Loucy (cell line): ENCODE results near the gene XCR1.

Experiments
- H2AFZ ChIP-seq: fragments of 200-600 bp; sonication (generic); 2 replicates; pipeline ENCODE4 v1.6.0; 2016; ENCODE audit warnings: antibody characterized with exemption, mild to moderate bottlenecking, low read length, moderate library complexity
- H3F3A ChIP-seq: fragments of 200-600 bp; 2 replicates; pipeline ENCODE4 v1.6.0; 2016; ENCODE audit warnings: antibody characterized with exemption, low read depth, mild to moderate bottlenecking
- H3K27me3 ChIP-seq: fragments of 200-600 bp; sonication (generic); 2 replicates; pipeline ENCODE4 v1.6.1; 2014; ENCODE audit warnings: low read length, mild to moderate bottlenecking; ENCODE audit not compliant: insufficient read depth, poor library complexity, severe bottlenecking
- H3K36me3 ChIP-seq: fragments of 200-600 bp; sonication (generic); 2 replicates; pipeline ENCODE4 v1.6.1; 2016; ENCODE audit warnings: low read length; ENCODE audit not compliant: insufficient read depth
- H3K4me1 ChIP-seq: fragments of 200-600 bp; sonication (generic); 2 replicates; pipeline ENCODE4 v1.5.1; 2014; ENCODE audit warnings: low read length, mild to moderate bottlenecking; ENCODE audit not compliant: insufficient read depth, poor library complexity, severe bottlenecking
- H3K4me2 ChIP-seq: fragments of 200-600 bp; sonication (generic); 2 replicates; pipeline ENCODE4 v1.6.0; 2014; ENCODE audit warnings: antibody characterized with exemption, low read length, low read depth, mild to moderate bottlenecking; ENCODE audit not compliant: poor library complexity, severe bottlenecking
- H3K4me3 ChIP-seq: fragments of 200-600 bp; sonication (generic); 2 replicates; pipeline ENCODE4 v1.5.1; 2014; ENCODE audit warnings: low read length, mild to moderate bottlenecking, mixed read lengths; ENCODE audit not compliant: poor library complexity, severe bottlenecking
- H3K79me2 ChIP-seq: fragments of 200-600 bp; sonication (generic); 2 replicates; pipeline ENCODE4 v1.6.1; 2014; ENCODE audit warnings: low read length; ENCODE audit not compliant: insufficient read depth
- H3K9ac ChIP-seq: fragments of 200-600 bp; sonication (generic); 2 replicates; pipeline ENCODE4 v1.6.0; 2014; ENCODE audit warnings: mild to moderate bottlenecking, low read depth, low read length, moderate library complexity; ENCODE audit not compliant: poor library complexity, severe bottlenecking
- H3K9me2 ChIP-seq: fragments of 200-600 bp; sonication (generic); replicated peaks from 2 replicates; pipeline ENCODE4 v1.6.1; 2016; ENCODE audit warnings: low read depth, low read length, mixed read lengths
- H3K9me3 ChIP-seq: fragments of 200-600 bp; sonication (generic); 2 replicates; pipeline ENCODE4 v1.6.1; 2014; ENCODE audit warnings: mild to moderate bottlenecking, antibody characterized with exemption, low read length, low read depth; ENCODE audit not compliant: insufficient read depth
- H4K20me1 ChIP-seq: fragments of 200-600 bp; sonication (generic); 2 replicates; pipeline ENCODE4 v1.6.0; 2014; ENCODE audit warnings: antibody characterized with exemption, low read length, mild to moderate bottlenecking; ENCODE audit not compliant: insufficient read depth, poor library complexity, severe bottlenecking
- EZH2phosphoT487 ChIP-seq: fragments of 200-600 bp; IDR thresholded peaks from 2 replicates; pipeline ENCODE4 v1.6.1; 2018; ENCODE audit warnings: antibody characterized with exemption, mild to moderate bottlenecking, moderate library complexity, borderline replicate concordance
- TF ChIP-seq, protein P1 (sequence below): fragments of 200-600 bp; sonication (generic); conservative IDR thresholded peaks from 2 replicates; pipeline ENCODE4 v1.5.1; 2014; ENCODE audit warnings: mild to moderate bottlenecking, antibody characterized with exemption, low read length

The XCR1 gene

DNA sequence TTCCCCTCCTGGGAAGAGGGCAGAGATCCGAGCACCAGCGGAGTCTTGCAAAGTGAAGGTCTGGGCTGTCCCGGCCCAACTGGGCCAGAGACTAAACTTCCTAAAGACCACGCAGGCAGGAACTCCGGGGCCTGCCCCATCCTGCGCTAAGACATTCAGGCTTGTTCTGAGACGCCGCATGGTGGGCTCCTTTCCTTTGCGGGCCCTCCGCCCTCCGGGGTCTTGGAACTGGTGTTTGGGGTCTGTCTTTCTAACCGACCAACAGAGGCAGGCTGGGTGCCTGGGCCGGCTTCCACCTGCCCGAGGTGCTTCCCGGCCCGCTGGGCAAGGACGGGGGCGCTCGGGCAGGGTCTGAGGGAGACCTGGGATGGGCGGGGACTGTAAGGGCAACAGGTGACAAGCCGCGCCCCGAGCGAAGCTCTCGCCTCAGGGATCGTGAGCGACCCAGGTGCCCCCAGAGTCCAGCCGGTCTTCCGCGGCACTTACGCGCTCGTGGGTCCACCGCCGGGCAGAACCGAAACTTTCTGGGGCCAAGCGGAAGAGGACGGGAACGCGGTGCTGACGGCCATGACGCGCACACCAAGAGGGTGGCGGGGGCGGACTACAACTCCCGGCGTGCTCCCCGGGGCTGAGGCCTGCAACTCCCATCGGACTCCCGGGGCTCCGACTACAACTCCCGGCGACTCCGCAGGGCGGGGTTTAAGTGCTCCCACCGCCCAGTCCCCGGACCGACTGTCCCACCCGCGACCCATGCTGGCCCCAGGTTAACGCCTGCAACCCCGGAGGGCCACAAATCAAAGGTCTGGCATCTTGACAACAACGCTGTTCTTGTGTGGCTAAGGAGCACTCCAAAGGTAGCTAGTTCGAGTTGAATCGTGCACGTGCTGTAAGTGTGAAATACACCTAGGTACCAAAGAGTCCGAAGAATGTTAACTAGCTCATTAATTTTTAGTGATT, 31.8 kb downstream of the XCR1 start, which contains the start of gene FYCO1:
FYCO1 (minus strand) TSS at position 589 of the 957 bp plus-strand sequence. CDS start 10,914 bp downstream, outside the sequence.
- H3K4me2 ChIP-seq, result peak within 1 kb of the TSS; percentile 70
- no peaks in the 10 kb centered on the region for H3F3A ChIP-seq
- TF ChIP-seq, protein P1, sequence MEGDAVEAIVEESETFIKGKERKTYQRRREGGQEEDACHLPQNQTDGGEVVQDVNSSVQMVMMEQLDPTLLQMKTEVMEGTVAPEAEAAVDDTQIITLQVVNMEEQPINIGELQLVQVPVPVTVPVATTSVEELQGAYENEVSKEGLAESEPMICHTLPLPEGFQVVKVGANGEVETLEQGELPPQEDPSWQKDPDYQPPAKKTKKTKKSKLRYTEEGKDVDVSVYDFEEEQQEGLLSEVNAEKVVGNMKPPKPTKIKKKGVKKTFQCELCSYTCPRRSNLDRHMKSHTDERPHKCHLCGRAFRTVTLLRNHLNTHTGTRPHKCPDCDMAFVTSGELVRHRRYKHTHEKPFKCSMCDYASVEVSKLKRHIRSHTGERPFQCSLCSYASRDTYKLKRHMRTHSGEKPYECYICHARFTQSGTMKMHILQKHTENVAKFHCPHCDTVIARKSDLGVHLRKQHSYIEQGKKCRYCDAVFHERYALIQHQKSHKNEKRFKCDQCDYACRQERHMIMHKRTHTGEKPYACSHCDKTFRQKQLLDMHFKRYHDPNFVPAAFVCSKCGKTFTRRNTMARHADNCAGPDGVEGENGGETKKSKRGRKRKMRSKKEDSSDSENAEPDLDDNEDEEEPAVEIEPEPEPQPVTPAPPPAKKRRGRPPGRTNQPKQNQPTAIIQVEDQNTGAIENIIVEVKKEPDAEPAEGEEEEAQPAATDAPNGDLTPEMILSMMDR, result no peak
- no peak for TF ChIP-seq EZH2phosphoT487
- H4K20me1 ChIP-seq, result no peaks in the 10 kb centered on the region
- H2AFZ ChIP-seq, result peak within 1 kb of the TSS; percentile 86
- H3K9me3 ChIP-seq, result no peaks in the 10 kb centered on the region
- no peaks in the 10 kb centered on the region for H3K36me3 ChIP-seq
- H3K4me3 ChIP-seq, result peak within 1 kb of the TSS; percentile 83
- H3K9me2 ChIP-seq, result no peaks in the 10 kb centered on the region
- no peaks in the 10 kb centered on the region for H3K27me3 ChIP-seq
- H3K9ac ChIP-seq, result peak within 1 kb of the TSS; percentile 84
- H3K79me2 ChIP-seq, result peaks cover 7% of the 10 kb centered on the region; the same call in 1 of the 2 replicates
- peaks cover 27% of the 10 kb centered on the region for H3K4me1 ChIP-seq

GRCh38 chr3:45994419-45995235, 32.7 kb downstream of the XCR1 start:
- H3K4me3 ChIP-seq, result peak overlapping the region; percentile 83
- peak overlapping the region; percentile 70 for H3K4me2 ChIP-seq
- no peaks in the 10 kb centered on the region for H3K27me3 ChIP-seq
- no peaks in the 10 kb centered on the region for H3F3A ChIP-seq
- H3K9me2 ChIP-seq, result no peaks in the 10 kb centered on the region
- H4K20me1 ChIP-seq, result peaks cover under 1% of the 10 kb centered on the region
- H3K9ac ChIP-seq, result peak overlapping the region; percentile 84
- TF ChIP-seq, protein P1, result no peak
- TF ChIP-seq EZH2phosphoT487, result no peak
- peaks cover 27% of the 10 kb centered on the region for H3K4me1 ChIP-seq
- no peaks in the 10 kb centered on the region for H3K9me3 ChIP-seq
- H3K79me2 ChIP-seq, result peaks cover 7% of the 10 kb centered on the region; the same call in 1 of the 2 replicates
- H3K36me3 ChIP-seq, result no peaks in the 10 kb centered on the region
- H2AFZ ChIP-seq, result peak overlapping the region; percentile 86

GRCh38 chr3:45993421-45994027, 33.8 kb downstream of the XCR1 start:
- H3K9me2 ChIP-seq, result no peaks in the 10 kb centered on the region
- H3K4me1 ChIP-seq, result peaks cover 27% of the 10 kb centered on the region
- TF ChIP-seq EZH2phosphoT487, result no peak
- TF ChIP-seq, protein P1, result no peak
- H3K9ac ChIP-seq, result no peak overlapping the region
- H3K36me3 ChIP-seq, result no peaks in the 10 kb centered on the region
- H3K27me3 ChIP-seq, result no peaks in the 10 kb centered on the region
- H3K79me2 ChIP-seq, result peaks cover 7% of the 10 kb centered on the region; the same call in 1 of the 2 replicates
- H3K9me3 ChIP-seq, result no peaks in the 10 kb centered on the region
- H3F3A ChIP-seq, result no peaks in the 10 kb centered on the region
- H4K20me1 ChIP-seq, result peaks cover 2% of the 10 kb centered on the region
- peak overlapping the region; percentile 70 for H3K4me2 ChIP-seq
- H2AFZ ChIP-seq, result no peak overlapping the region
- H3K4me3 ChIP-seq, result peak overlapping the region; percentile 14
